GM12891 (cell line): ENCODE results near the gene LCE2B.

Experiments
- PAX5 ChIP-seq: IDR thresholded peaks from 2 replicates; pipeline ENCODE4 v1.6.1; 2011; ENCODE audit warnings: low read length, moderate library complexity, mild to moderate bottlenecking; ENCODE audit not compliant: insufficient read depth, severe bottlenecking
- POLR2A ChIP-seq: IDR thresholded peaks from 2 replicates; pipeline ENCODE4 v1.6.1; 2011; ENCODE audit warnings: low read depth, low read length, control low read depth
- POLR2AphosphoS5 ChIP-seq: IDR thresholded peaks from 2 replicates; pipeline ENCODE4 v1.6.1; 2011; ENCODE audit warnings: low read depth, low read length, control low read depth
- POU2F2 ChIP-seq: IDR thresholded peaks from 2 replicates; pipeline ENCODE4 v1.6.1; 2011; ENCODE audit warnings: low read depth, mild to moderate bottlenecking, control low read depth, low read length, moderate library complexity
- TAF1 ChIP-seq: IDR thresholded peaks from 2 replicates; pipeline ENCODE4 v1.6.1; 2011; ENCODE audit warnings: low read depth, low read length, control low read depth

- TF ChIP-seq TAF1 (no peak), POLR2AphosphoS5 (no peak), POLR2A (no peak), POU2F2 (no peak), PAX5 (no peak)
Observed at GRCh38 chr1:152697701-152698600, 12.0 kb downstream of the LCE2B start, which contains the start of gene LCE2A.
